ENCODE data around the gene PLK2.

- no peak for TF ChIP-seq MAFG (tag; conservative IDR thresholded peaks at IDR 0.05)
- no peak for TF ChIP-seq CTCF (IDR thresholded peaks at IDR 0.05 in 2 of 3, conservative IDR thresholded peaks at IDR 0.05 in 1 of 3; ENCODE audit: insufficient read depth in 2 of 3, low read depth in 1 of 3, low read length in 3 of 3)
- TF ChIP-seq GABPA (tag; conservative IDR thresholded peaks at IDR 0.05; ENCODE audit: low read depth): no peak
- no peak for TF ChIP-seq SIN3B (IDR thresholded peaks at IDR 0.05; ENCODE audit: low read depth)
- no peak for TF ChIP-seq ZKSCAN1 (IDR thresholded peaks at IDR 0.05; ENCODE audit: low read depth, low read length)
Observed at GRCh38 chr5:58486290-58486689, 26.4 kb upstream of the PLK2 start.
